ENCODE data around the gene ASIC2. TPM values are rescaled to one million over a fixed set of nuclear protein-coding genes. Genes with fewer than 3 reads are reported as not detected.

Gene ASIC2
- total RNA-seq, 1 experiment from 2014 or later: 0.74 TPM

- no peak overlapping the region for H4K8ac ChIP-seq (replicated peaks; ENCODE audit: insufficient read length, low read depth, low read length)
- no peak overlapping the region for H3K27ac ChIP-seq (ENCODE audit: insufficient read length, low read depth, low read length)
- H3K9me3 Mint-ChIP-seq: no peaks in the 10 kb centered on the region
- no peak overlapping the region for H2BK120ac ChIP-seq (ENCODE audit: low read depth, low read length, poor library complexity, severe bottlenecking)
- H2BK12ac ChIP-seq (ENCODE audit: insufficient read length, low read depth, low read length): no peak overlapping the region
- H2BK15ac ChIP-seq (ENCODE audit: low read depth, low read length): no peak overlapping the region
- no peak overlapping the region for H3K14ac ChIP-seq (ENCODE audit: insufficient read depth, low read length)
- WGBS (ENCODE audit: extremely low coverage, insufficient read length, low lambda C conversion rate): no CpG with 5 or more reads among the region's 4 CpGs
- no peak for DNase-seq
- H3K56ac ChIP-seq (ENCODE audit: insufficient read length, low read depth, low read length): no peak overlapping the region
- H4K5ac ChIP-seq (ENCODE audit: insufficient read length, low read depth, low read length): no peak overlapping the region
- H4K20me1 ChIP-seq (ENCODE audit: control insufficient read depth, insufficient read depth, insufficient read length): no peaks in the 10 kb centered on the region
- no peak overlapping the region for H3K18ac ChIP-seq (ENCODE audit: insufficient read length, low read depth, low read length)
- no peaks in the 10 kb centered on the region for H3K79me2 ChIP-seq (ENCODE audit: insufficient read depth, low read length)
- H3K27me3 ChIP-seq (ENCODE audit: insufficient read depth, low read length): no peaks in the 10 kb centered on the region
- no peak overlapping the region for H3T11ph ChIP-seq (ENCODE audit: low read length)
- H3K4me1 Mint-ChIP-seq: peaks cover 19 to 28% of the 10 kb centered on the region in 2 experiments
- H4K91ac ChIP-seq (ENCODE audit: insufficient read length, low read depth, low read length): no peak overlapping the region
- H2BK20ac ChIP-seq (ENCODE audit: low read depth, low read length, poor library complexity, severe bottlenecking): no peak overlapping the region
- H2AFZ ChIP-seq (ENCODE audit: low read length): no peak overlapping the region
- H2AK5ac ChIP-seq (ENCODE audit: insufficient read length, low read length): no peak overlapping the region
- H2BK5ac ChIP-seq (ENCODE audit: insufficient read length, low read length): no peak overlapping the region
- no peak overlapping the region for H3K4me3 Mint-ChIP-seq
- TF ChIP-seq, protein P1, sequence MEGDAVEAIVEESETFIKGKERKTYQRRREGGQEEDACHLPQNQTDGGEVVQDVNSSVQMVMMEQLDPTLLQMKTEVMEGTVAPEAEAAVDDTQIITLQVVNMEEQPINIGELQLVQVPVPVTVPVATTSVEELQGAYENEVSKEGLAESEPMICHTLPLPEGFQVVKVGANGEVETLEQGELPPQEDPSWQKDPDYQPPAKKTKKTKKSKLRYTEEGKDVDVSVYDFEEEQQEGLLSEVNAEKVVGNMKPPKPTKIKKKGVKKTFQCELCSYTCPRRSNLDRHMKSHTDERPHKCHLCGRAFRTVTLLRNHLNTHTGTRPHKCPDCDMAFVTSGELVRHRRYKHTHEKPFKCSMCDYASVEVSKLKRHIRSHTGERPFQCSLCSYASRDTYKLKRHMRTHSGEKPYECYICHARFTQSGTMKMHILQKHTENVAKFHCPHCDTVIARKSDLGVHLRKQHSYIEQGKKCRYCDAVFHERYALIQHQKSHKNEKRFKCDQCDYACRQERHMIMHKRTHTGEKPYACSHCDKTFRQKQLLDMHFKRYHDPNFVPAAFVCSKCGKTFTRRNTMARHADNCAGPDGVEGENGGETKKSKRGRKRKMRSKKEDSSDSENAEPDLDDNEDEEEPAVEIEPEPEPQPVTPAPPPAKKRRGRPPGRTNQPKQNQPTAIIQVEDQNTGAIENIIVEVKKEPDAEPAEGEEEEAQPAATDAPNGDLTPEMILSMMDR (conservative IDR thresholded peaks at IDR 0.05): no peak
- H3K27ac Mint-ChIP-seq: no peak overlapping the region
- no peak overlapping the region for H3K23ac ChIP-seq (ENCODE audit: insufficient read length, low read depth, low read length)
- no peak overlapping the region for H3K4ac ChIP-seq (ENCODE audit: low read depth, low read length)
- no peaks in the 10 kb centered on the region for H3K79me1 ChIP-seq (ENCODE audit: insufficient read depth, low read depth, low read length, poor library complexity, severe bottlenecking)
- no peaks in the 10 kb centered on the region; the same call in 1 of the 2 replicates for H3K4me1 ChIP-seq (ENCODE audit: insufficient read depth, low read length)
- H3K27me3 Mint-ChIP-seq (ENCODE audit: low read depth): peaks cover 45% of the 10 kb centered on the region
- no peak overlapping the region for H3K4me2 ChIP-seq (ENCODE audit: insufficient read depth, insufficient read length, low read length)
- no peaks in the 10 kb centered on the region for H3K36me3 Mint-ChIP-seq (ENCODE audit: insufficient read depth in 1 of 3, low read depth in 3 of 3)
- no peak overlapping the region for H3K9ac ChIP-seq (ENCODE audit: extremely low read depth, insufficient read length, low read length)
- H3K23me2 ChIP-seq (ENCODE audit: insufficient read length, low read depth, low read length, poor library complexity, severe bottlenecking): no peaks in the 10 kb centered on the region
- no peaks in the 10 kb centered on the region for H3K9me3 ChIP-seq (ENCODE audit: control insufficient read depth, low read depth, low read length)
Observed at GRCh38 chr17:33140413-33141099, 152.5 kb downstream of the ASIC2 start.

All from H9 (cell line).